Tibial nerve (tissue), 3 donors: ENCODE results near the gene HEATR9.

Source experiments
- CTCF ChIP-seq, 5 experiments: fragments of 200-600 bp in 3 of 5; fragments of 450-650 bp in 2 of 5; sonication (generic) in 3 of 5; IDR thresholded peaks; one replicate each; pipeline ENCODE4 v1.5.1; 2016 to 2019; ENCODE audit warnings: antibody characterized with exemption in 5 of 5, mild to moderate bottlenecking in 3 of 5, moderate library complexity in 2 of 5
- POLR2A ChIP-seq, 2 donors: fragments of 450-650 bp; IDR thresholded peaks; one replicate each; pipeline ENCODE4 v1.6.1; 2017; ENCODE audit warnings: antibody characterized with exemption in 2 of 2, mild to moderate bottlenecking in 2 of 2, moderate library complexity in 2 of 2

- TF ChIP-seq CTCF (IDR thresholded peaks at IDR 0.05), result no peak
- TF ChIP-seq POLR2A (IDR thresholded peaks at IDR 0.05), result no peak
These were observed 24.1 kb downstream of the HEATR9 start for GRCh38 chr17:35844547-35844946.
